DOHH2 (cell line): ENCODE data around the gene SIK2.

Experiments
- H3F3A ChIP-seq: fragments of 200-600 bp; sonication (generic), shearing (Covaris generic); 2 replicates; pipeline ENCODE4 v1.6.0; 2016; ENCODE audit warnings: antibody characterized with exemption, mild to moderate bottlenecking; ENCODE audit not compliant: control insufficient read depth, insufficient read depth
- H3K27ac ChIP-seq: fragments of 200-600 bp; sonication (generic); 2 replicates; pipeline ENCODE4 v1.5.1; 2014; ENCODE audit warnings: low read depth, mild to moderate bottlenecking, low read length, moderate library complexity
- H3K27me3 ChIP-seq: fragments of 200-600 bp; sonication (generic); 2 replicates; pipeline ENCODE4 v1.6.1; 2014; ENCODE audit warnings: mild to moderate bottlenecking, low read length, mixed read lengths; ENCODE audit not compliant: control insufficient read depth
- H3K36me3 ChIP-seq: fragments of 200-600 bp; sonication (generic); 2 replicates; pipeline ENCODE4 v1.6.1; 2014; ENCODE audit warnings: mild to moderate bottlenecking, low read length, moderate library complexity, mixed read lengths; ENCODE audit not compliant: control insufficient read depth
- H3K4me1 ChIP-seq: fragments of 200-600 bp; sonication (generic); 2 replicates; pipeline ENCODE4 v1.6.1; 2014; ENCODE audit warnings: mild to moderate bottlenecking, low read length, mixed read lengths; ENCODE audit not compliant: control insufficient read depth
- H3K4me2 ChIP-seq: fragments of 200-600 bp; sonication (generic); 2 replicates; pipeline ENCODE4 v1.6.0; 2014; ENCODE audit warnings: mild to moderate bottlenecking, low read length, moderate library complexity
- H3K4me3 ChIP-seq: fragments of 200-600 bp; sonication (generic); 2 replicates; pipeline ENCODE4 v1.5.1; 2014; ENCODE audit warnings: mild to moderate bottlenecking, low read length, mixed read lengths
- H3K79me2 ChIP-seq: fragments of 200-600 bp; sonication (generic); 2 replicates; pipeline ENCODE4 v1.6.1; 2014; ENCODE audit warnings: mild to moderate bottlenecking, low read length, mixed read lengths; ENCODE audit not compliant: control insufficient read depth
- H3K9me2 ChIP-seq: fragments of 200-600 bp; sonication (generic); replicated peaks from 2 replicates; pipeline ENCODE4 v1.6.1; 2014; ENCODE audit warnings: mild to moderate bottlenecking, low read length, mixed read lengths; ENCODE audit not compliant: control insufficient read depth
- H3K9me3 ChIP-seq: fragments of 200-600 bp; sonication (generic); 2 replicates; pipeline ENCODE4 v1.6.1; 2014; ENCODE audit warnings: antibody characterized with exemption, low read length, mixed read lengths; ENCODE audit not compliant: control insufficient read depth, insufficient read depth
- H4K20me1 ChIP-seq: fragments of 200-600 bp; sonication (generic); 2 replicates; pipeline ENCODE4 v1.6.0; 2014; ENCODE audit warnings: low read depth, mild to moderate bottlenecking, antibody characterized with exemption, low read length, moderate library complexity; ENCODE audit not compliant: control insufficient read depth, insufficient read depth
- EZH2phosphoT487 ChIP-seq: fragments of 200-600 bp; sonication (generic); IDR thresholded peaks from 2 replicates; pipeline ENCODE4 v1.6.1; 2017; ENCODE audit warnings: borderline replicate concordance, mild to moderate bottlenecking, antibody characterized with exemption, low read length, moderate library complexity, mixed read lengths
- TF ChIP-seq, protein P1 (sequence below): fragments of 200-600 bp; sonication (generic); IDR thresholded peaks from one replicate; pipeline ENCODE4 v1.5.1; 2014; ENCODE audit warnings: antibody characterized with exemption, mild to moderate bottlenecking, low read depth, low read length; ENCODE audit not compliant: poor library complexity, severe bottlenecking

SIK2 gene

DNA sequence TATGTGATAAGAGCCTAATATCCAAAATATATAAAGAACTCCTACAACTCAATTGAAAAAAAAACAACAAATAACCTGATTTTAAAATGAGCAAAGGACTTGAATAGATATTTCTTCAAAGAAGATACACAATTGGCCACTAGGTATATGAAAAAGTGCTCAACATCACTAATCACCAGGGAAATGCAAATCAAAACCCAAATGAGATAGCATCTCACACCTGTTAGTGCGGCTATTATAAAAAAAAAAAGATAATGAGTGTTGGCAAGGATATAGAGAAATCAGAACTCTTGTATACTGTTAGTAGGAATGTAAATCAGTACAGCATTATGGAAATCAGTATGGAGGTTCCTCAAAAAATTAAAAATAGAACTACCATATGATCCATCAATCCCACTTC lies 5.9 kb upstream of the SIK2 start:
- TF ChIP-seq EZH2phosphoT487: no peak
- TF ChIP-seq, protein P1, sequence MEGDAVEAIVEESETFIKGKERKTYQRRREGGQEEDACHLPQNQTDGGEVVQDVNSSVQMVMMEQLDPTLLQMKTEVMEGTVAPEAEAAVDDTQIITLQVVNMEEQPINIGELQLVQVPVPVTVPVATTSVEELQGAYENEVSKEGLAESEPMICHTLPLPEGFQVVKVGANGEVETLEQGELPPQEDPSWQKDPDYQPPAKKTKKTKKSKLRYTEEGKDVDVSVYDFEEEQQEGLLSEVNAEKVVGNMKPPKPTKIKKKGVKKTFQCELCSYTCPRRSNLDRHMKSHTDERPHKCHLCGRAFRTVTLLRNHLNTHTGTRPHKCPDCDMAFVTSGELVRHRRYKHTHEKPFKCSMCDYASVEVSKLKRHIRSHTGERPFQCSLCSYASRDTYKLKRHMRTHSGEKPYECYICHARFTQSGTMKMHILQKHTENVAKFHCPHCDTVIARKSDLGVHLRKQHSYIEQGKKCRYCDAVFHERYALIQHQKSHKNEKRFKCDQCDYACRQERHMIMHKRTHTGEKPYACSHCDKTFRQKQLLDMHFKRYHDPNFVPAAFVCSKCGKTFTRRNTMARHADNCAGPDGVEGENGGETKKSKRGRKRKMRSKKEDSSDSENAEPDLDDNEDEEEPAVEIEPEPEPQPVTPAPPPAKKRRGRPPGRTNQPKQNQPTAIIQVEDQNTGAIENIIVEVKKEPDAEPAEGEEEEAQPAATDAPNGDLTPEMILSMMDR: no peak
- H3K9me2 ChIP-seq: no peaks in the 10 kb centered on the region
- H3K4me2 ChIP-seq: no peak overlapping the region
- no peaks in the 10 kb centered on the region for H3K79me2 ChIP-seq
- 0 out of 2 replicates have a peak, but pooled peaks cover 3% of the 10 kb centered on the region for H3F3A ChIP-seq
- H3K27me3 ChIP-seq: no peaks in the 10 kb centered on the region
- H3K9me3 ChIP-seq: no peaks in the 10 kb centered on the region; the same call in 1 of the 2 replicates
- H3K27ac ChIP-seq: no peak overlapping the region
- H3K4me3 ChIP-seq: no peak overlapping the region
- no peaks in the 10 kb centered on the region for H4K20me1 ChIP-seq
- H3K4me1 ChIP-seq: peaks cover 9% of the 10 kb centered on the region
- no peaks in the 10 kb centered on the region for H3K36me3 ChIP-seq

DNA sequence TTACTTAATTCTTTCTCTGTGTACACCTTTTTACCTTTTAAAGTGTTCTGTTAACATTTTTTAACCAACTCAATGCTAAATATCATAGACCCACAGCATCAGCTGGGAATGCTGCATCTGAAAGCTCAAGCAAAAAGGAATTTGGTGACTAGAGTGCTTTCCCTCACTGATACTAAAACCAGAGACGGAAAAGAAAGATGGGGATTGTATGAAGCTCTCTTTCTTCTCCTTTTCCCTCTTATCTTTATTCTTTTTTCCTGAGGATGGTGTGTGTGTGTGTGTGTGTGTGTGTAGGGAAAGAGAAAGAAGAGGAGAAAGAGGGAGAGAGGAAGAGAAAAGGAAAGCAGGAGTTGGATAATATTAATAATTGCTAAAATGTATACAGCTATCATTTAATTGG lies 4.1 kb upstream of the SIK2 start:
- Histone ChIP-seq H3F3A (0 out of 2 replicates have a peak, but pooled peaks cover 4% of the 10 kb centered on the region), H3K4me1 (peaks cover 14% of the 10 kb centered on the region), H3K36me3 (peaks cover 2% of the 10 kb centered on the region; the same call in 1 of the 2 replicates), H3K4me2 (no peak overlapping the region), H3K27me3 (no peaks in the 10 kb centered on the region), H3K4me3 (no peak overlapping the region), H4K20me1 (peaks cover 2% of the 10 kb centered on the region; the same call in 1 of the 2 replicates), H3K27ac (no peak overlapping the region), H3K9me3 (no peaks in the 10 kb centered on the region; the same call in 1 of the 2 replicates), H3K79me2 (peaks cover 8% of the 10 kb centered on the region), H3K9me2 (no peaks in the 10 kb centered on the region)
- TF ChIP-seq, protein P1: no peak
- no peak for TF ChIP-seq EZH2phosphoT487

DNA sequence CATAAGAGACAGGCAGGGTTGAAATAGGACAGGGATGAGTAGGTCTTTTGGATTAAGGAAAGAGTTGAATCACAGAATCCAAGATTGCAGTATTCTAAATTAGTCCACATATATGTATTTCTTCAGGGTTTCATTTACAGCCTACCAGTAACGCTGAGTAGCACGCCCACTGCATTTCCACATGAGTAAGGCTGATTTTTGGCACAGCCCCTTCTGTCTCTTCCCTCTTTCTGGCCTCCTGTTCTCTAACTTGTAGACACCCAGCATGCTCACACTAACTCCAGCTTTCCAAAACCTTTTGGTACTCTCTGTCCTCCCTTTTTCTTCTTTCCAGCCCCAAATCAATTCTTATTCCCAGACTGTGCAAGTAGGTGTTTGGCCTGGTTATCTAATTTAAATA lies 3.7 kb upstream of the SIK2 start:
- H3K9me2 ChIP-seq: no peaks in the 10 kb centered on the region
- H3K9me3 ChIP-seq: no peaks in the 10 kb centered on the region; the same call in 1 of the 2 replicates
- no peak overlapping the region for H3K27ac ChIP-seq
- TF ChIP-seq, protein P1: no peak
- no peak for TF ChIP-seq EZH2phosphoT487
- H4K20me1 ChIP-seq: peaks cover 6% of the 10 kb centered on the region; the same call in 1 of the 2 replicates
- H3K79me2 ChIP-seq: peaks cover 12% of the 10 kb centered on the region
- H3K36me3 ChIP-seq: peaks cover 2% of the 10 kb centered on the region; the same call in 1 of the 2 replicates
- H3K27me3 ChIP-seq: no peaks in the 10 kb centered on the region
- H3K4me3 ChIP-seq: no peak overlapping the region
- H3K4me1 ChIP-seq: peaks cover 17% of the 10 kb centered on the region
- H3F3A ChIP-seq: peaks cover 8% of the 10 kb centered on the region; the same call in 1 of the 2 replicates
- H3K4me2 ChIP-seq: no peak overlapping the region
